SK-N-SH (cell line): ENCODE results near the gene PDYN. TPM values are rescaled to one million over a fixed set of nuclear protein-coding genes. Genes with fewer than 3 reads are reported as not detected.

Experiments
- CTCF ChIA-PET: fragments of 300-600, 350-600 bp; formaldehyde crosslinking; extraction: SDS; loops from one replicate; lab custom pipeline; 2021; lab: Yijun Ruan, JAX
- POLR2A ChIA-PET: fragments of 350-600 bp; sonication (Branson Sonifier 250); formaldehyde crosslinking; extraction: SDS; loops from one replicate; lab custom pipeline; 2020; ENCODE audit warnings: antibody characterized with exemption, inconsistent platforms; lab: Yijun Ruan, JAX
- DNase-seq: peaks from one replicate; pipeline ENCODE4 v3.0.0; 2012
- H2AFZ ChIP-seq: fragments of 200-600 bp; sonication (generic); 2 replicates; pipeline ENCODE4 v1.8.1; 2016; ENCODE audit warnings: antibody characterized with exemption, mild to moderate bottlenecking, low read depth
- H3F3A ChIP-seq: fragments of 200-600 bp; sonication (generic); replicated peaks from 2 replicates; pipeline ENCODE3; 2016; ENCODE audit warnings: antibody characterized with exemption, mild to moderate bottlenecking; ENCODE audit not compliant: insufficient read depth
- H3K27ac ChIP-seq, 2 experiments: fragments of 200-500 bp in 1 of 2; fragments of 200-600 bp in 1 of 2; sonication (Bioruptor generic) in 1 of 2; sonication (generic), shearing (Covaris generic) in 1 of 2; 2 replicates each; pipeline versions ENCODE4 v1.5.1 to v1.6.1; 2014 to 2016; ENCODE audit warnings: low read depth in 2 of 2, inconsistent platforms in 1 of 2, low read length in 1 of 2, mild to moderate bottlenecking in 1 of 2, mixed read lengths in 1 of 2
- H3K27me3 ChIP-seq: fragments of 200-600 bp; sonication (generic), shearing (Covaris generic); 2 replicates; pipeline ENCODE4 v1.6.1; 2016; ENCODE audit warnings: mixed run types; ENCODE audit not compliant: insufficient read depth
- H3K36me3 ChIP-seq, 2 experiments: fragments of 200-500 bp in 1 of 2; fragments of 200-600 bp in 1 of 2; sonication (Bioruptor generic) in 1 of 2; sonication (generic) in 1 of 2; replicated peaks in 1 of 2; 2 replicates each; pipeline versions ENCODE3 to v1.5.1; 2014 to 2016; ENCODE audit warnings: low read length in 1 of 2, mild to moderate bottlenecking in 1 of 2; ENCODE audit not compliant: insufficient read depth in 2 of 2, control insufficient read depth in 1 of 2
- H3K4me1 ChIP-seq, 2 experiments: fragments of 200-500 bp in 1 of 2; fragments of 200-600 bp in 1 of 2; sonication (Bioruptor generic) in 1 of 2; sonication (generic), shearing (Covaris generic) in 1 of 2; 2 replicates each; pipeline versions ENCODE4 v1.5.1 to v1.6.1; 2014 to 2016; ENCODE audit warnings: low read depth in 1 of 2, low read length in 1 of 2, mixed run types in 1 of 2; ENCODE audit not compliant: insufficient read depth in 2 of 2, control insufficient read depth in 1 of 2
- H3K4me2 ChIP-seq: fragments of 200-600 bp; sonication (generic), shearing (Covaris generic); 2 replicates; pipeline ENCODE4 v1.6.1; 2017; ENCODE audit warnings: mixed run types
- H3K4me3 ChIP-seq, 2 experiments: fragments of 200-500 bp in 1 of 2; fragments of 200-600 bp in 1 of 2; sonication (Bioruptor generic) in 1 of 2; sonication (generic), shearing (Covaris generic) in 1 of 2; 2 replicates each; pipeline versions ENCODE4 v1.5.1 to v1.8.1; 2014 to 2016; ENCODE audit warnings: low read depth in 2 of 2, inconsistent platforms in 1 of 2, low read length in 1 of 2, mild to moderate bottlenecking in 1 of 2, mixed read lengths in 1 of 2, moderate library complexity in 1 of 2
- H3K79me2 ChIP-seq: fragments of 200-600 bp; sonication (generic); 2 replicates; pipeline ENCODE4 v1.8.1; 2017; ENCODE audit warnings: mild to moderate bottlenecking; ENCODE audit not compliant: insufficient read depth
- H3K9ac ChIP-seq: fragments of 200-600 bp; sonication (generic); 2 replicates; pipeline ENCODE4 v1.6.1; 2017; ENCODE audit warnings: mixed run types
- H3K9me2 ChIP-seq: fragments of 200-600 bp; sonication (generic); 2 replicates; pipeline ENCODE4 v1.6.1; 2017; ENCODE audit warnings: mixed run types
- H3K9me3 ChIP-seq: fragments of 200-600 bp; sonication (generic); 2 replicates; pipeline ENCODE4 v1.6.1; 2017; ENCODE audit warnings: mixed run types, mild to moderate bottlenecking, moderate library complexity
- H4K20me1 ChIP-seq: fragments of 200-600 bp; sonication (generic); 2 replicates; pipeline ENCODE4 v1.6.1; 2017; ENCODE audit warnings: mild to moderate bottlenecking, mixed run types; ENCODE audit not compliant: insufficient read depth
- CTCF ChIP-seq: fragments of 200-600 bp; sonication (generic); IDR thresholded peaks from 2 replicates; pipeline ENCODE4 v1.6.1; 2017; ENCODE audit warnings: antibody characterized with exemption, mild to moderate bottlenecking, moderate library complexity
- EP300 ChIP-seq, 2 experiments: IDR thresholded peaks; 2 replicates each; pipeline versions ENCODE4 v1.4.0 to v1.6.1; 2012; ENCODE audit warnings: borderline replicate concordance in 1 of 2, low read depth in 1 of 2, low read length in 1 of 2
- EZH2phosphoT487 ChIP-seq: fragments of 200-600 bp; sonication (generic); IDR thresholded peaks from 2 replicates; pipeline ENCODE4 v1.6.1; 2017; ENCODE audit warnings: low read depth, mixed run types, mild to moderate bottlenecking, antibody characterized with exemption, moderate library complexity, borderline replicate concordance
- FOXM1 ChIP-seq: IDR thresholded peaks from 2 replicates; pipeline ENCODE4 v1.4.0; 2012; ENCODE audit warnings: low read depth, mild to moderate bottlenecking
- NFIC ChIP-seq: IDR thresholded peaks from 2 replicates; pipeline ENCODE4 v1.4.0; 2012; ENCODE audit warnings: borderline replicate concordance
- POLR2AphosphoS5 ChIP-seq: IDR thresholded peaks from 2 replicates; pipeline ENCODE4 v1.6.1; 2012; ENCODE audit warnings: low read depth, low read length
- RAD21 ChIP-seq: IDR thresholded peaks from 2 replicates; pipeline ENCODE4 v1.6.1; 2012; ENCODE audit warnings: mild to moderate bottlenecking, low read length
- RCOR1 ChIP-seq: fragments of 150-350 bp; IDR thresholded peaks from 2 replicates; pipeline ENCODE4 v1.6.1; 2017; ENCODE audit warnings: antibody characterized with exemption, low read length
- RFX5 ChIP-seq: IDR thresholded peaks from 2 replicates; pipeline ENCODE4 v1.6.1; 2012; ENCODE audit warnings: mild to moderate bottlenecking, improper control_type of control experiment, low read length
- RXRA ChIP-seq: IDR thresholded peaks from 2 replicates; pipeline ENCODE4 v1.4.0; 2012; ENCODE audit warnings: low read depth, mild to moderate bottlenecking, borderline replicate concordance
- SMC3 ChIP-seq: IDR thresholded peaks from 2 replicates; pipeline ENCODE4 v1.6.1; 2012; ENCODE audit warnings: low read depth, low read length, improper control_type of control experiment
- TAF1 ChIP-seq: IDR thresholded peaks from 2 replicates; pipeline ENCODE4 v1.6.1; 2012; ENCODE audit warnings: low read depth, mild to moderate bottlenecking, low read length, moderate library complexity, borderline replicate concordance
- TCF12 ChIP-seq: IDR thresholded peaks from 2 replicates; pipeline ENCODE4 v1.4.0; 2012
- TEAD4 ChIP-seq: IDR thresholded peaks from 2 replicates; pipeline ENCODE4 v1.4.0; 2012; ENCODE audit warnings: mild to moderate bottlenecking, borderline replicate concordance; ENCODE audit not compliant: insufficient read depth
- USF1 ChIP-seq: IDR thresholded peaks from 2 replicates; pipeline ENCODE4 v1.4.0; 2012; ENCODE audit warnings: low read depth, borderline replicate concordance
- USF2 ChIP-seq: fragments of 150-350 bp; IDR thresholded peaks from 2 replicates; pipeline ENCODE4 v1.6.1; 2017; ENCODE audit warnings: antibody characterized with exemption, low read length, low read depth, borderline replicate concordance
- YY1 ChIP-seq: IDR thresholded peaks from 2 replicates; pipeline ENCODE4 v1.4.0; 2012; ENCODE audit warnings: low read depth, mild to moderate bottlenecking
- WGBS: methylation state at CpG from one replicate; pipeline ENCODE4 v1.1.6; 2017; ENCODE audit warnings: low lambda C conversion rate; 5-methylcytosine and 5-hydroxymethylcytosine counted together
- polyA plus RNA-seq, 3 experiments: library from polyadenylated mRNA; depleted of rRNA; stranded (reverse); fragments of >200 nt; gene quantifications; 2 replicates each; pipeline ENCODE4 v1.2.3, GENCODE V29; 2012
- TF ChIP-seq, protein P1 (sequence below): IDR thresholded peaks from 2 replicates; pipeline ENCODE4 v1.4.0; 2012; ENCODE audit warnings: low read depth
- TF ChIP-seq, protein P2 (sequence below): IDR thresholded peaks from 2 replicates; pipeline ENCODE4; 2012

The PDYN gene
- polyA plus RNA-seq, 1 of the 3 experiments (the other 2 are of a cell fraction): not detected

- peaks cover 36% of the 10 kb centered on the region; the same call in 1 of the 2 replicates for H3K27me3 ChIP-seq
- POLR2A ChIA-PET: no interaction called here
These were observed 24.9 kb downstream of the PDYN start for GRCh38 chr20:1968964-1969363.

More at GRCh38 chr20:1968964-1969363, 24.9 kb downstream of the PDYN start:
- H3K4me1 ChIP-seq: no peaks in the 10 kb centered on the region; a peak in 1 of 4 replicates
- H3K79me2 ChIP-seq: no peaks in the 10 kb centered on the region
- no peaks in the 10 kb centered on the region for H3K36me3 ChIP-seq
- H4K20me1 ChIP-seq: no peaks in the 10 kb centered on the region
- H3K9ac ChIP-seq: no peak overlapping the region
- no peak overlapping the region for H2AFZ ChIP-seq
- 35% methylated on average over 4 of the region's 4 CpGs for WGBS
- H3K9me3 ChIP-seq: no peaks in the 10 kb centered on the region
- no peak overlapping the region for H3K4me3 ChIP-seq
- TF ChIP-seq CTCF (no peak), POLR2AphosphoS5 (no peak), RXRA (no peak), TAF1 (no peak), FOXM1 (no peak), NFIC (no peak), USF1 (no peak), SMC3 (no peak), USF2 (no peak), EZH2phosphoT487 (no peak), YY1 (no peak), TEAD4 (no peak), RCOR1 (no peak), RFX5 (no peak), EP300 (IDR thresholded peaks at IDR 0.05; ENCODE audit: borderline replicate concordance in 1 of 2, low read depth in 1 of 2, low read length in 1 of 2) (no peak), RAD21 (no peak), TCF12 (no peak)
- TF ChIP-seq, protein P1, sequence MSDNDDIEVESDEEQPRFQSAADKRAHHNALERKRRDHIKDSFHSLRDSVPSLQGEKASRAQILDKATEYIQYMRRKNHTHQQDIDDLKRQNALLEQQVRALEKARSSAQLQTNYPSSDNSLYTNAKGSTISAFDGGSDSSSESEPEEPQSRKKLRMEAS: no peak
- TF ChIP-seq, protein P2, sequence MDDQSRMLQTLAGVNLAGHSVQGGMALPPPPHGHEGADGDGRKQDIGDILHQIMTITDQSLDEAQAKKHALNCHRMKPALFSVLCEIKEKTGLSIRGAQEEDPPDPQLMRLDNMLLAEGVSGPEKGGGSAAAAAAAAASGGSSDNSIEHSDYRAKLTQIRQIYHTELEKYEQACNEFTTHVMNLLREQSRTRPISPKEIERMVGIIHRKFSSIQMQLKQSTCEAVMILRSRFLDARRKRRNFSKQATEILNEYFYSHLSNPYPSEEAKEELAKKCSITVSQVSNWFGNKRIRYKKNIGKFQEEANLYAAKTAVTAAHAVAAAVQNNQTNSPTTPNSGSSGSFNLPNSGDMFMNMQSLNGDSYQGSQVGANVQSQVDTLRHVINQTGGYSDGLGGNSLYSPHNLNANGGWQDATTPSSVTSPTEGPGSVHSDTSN: no peak
- no peaks in the 10 kb centered on the region for H3F3A ChIP-seq
- DNase-seq: no peak
- no peaks in the 10 kb centered on the region for H3K9me2 ChIP-seq
- no peak overlapping the region for H3K4me2 ChIP-seq
- CTCF ChIA-PET: interaction anchor here (0.9 to 1.7 kb wide), 3 partner anchors 17 to 204 kb away, joined by 3 to 6 read pairs (median 5); no protein-coding TSS in a partner anchor
- no peak overlapping the region for H3K27ac ChIP-seq
